HG02870 (cell line): ENCODE results near the gene ASB18.
"Not testable (repeated sequence)": the region's sequence is repeated elsewhere in the genome, so short reads cannot be mapped to it uniquely, and the experiment has no call there.

Experiments
- ATAC-seq: cut with Tn5 transposase; IDR thresholded peaks from one replicate; pipeline ENCODE4 v1.9.1; 2021; ENCODE audit warnings: mild to moderate bottlenecking, moderate library complexity; ENCODE audit not compliant: unreplicated experiment

The ASB18 gene

GRCh38 chr2:236264256-236264655 is at the start of gene ASB18:
Gene ASB18, minus strand, starts transcription at chr2:236264406. Its CDS starts 61 bp downstream, at chr2:236264345.
- ATAC-seq: no peak

- no peak for ATAC-seq
Measured at GRCh38 chr2:236311286-236311685, 47.1 kb upstream of the ASB18 start.

GRCh38 chr2:236309669-236310029 is 45.4 kb upstream of the ASB18 start:
- ATAC-seq: no peak

- no peak for ATAC-seq
Measured at GRCh38 chr2:236308855-236309668, 44.9 kb upstream of the ASB18 start.

- no peak for ATAC-seq
Measured at GRCh38 chr2:236307641-236308040, 43.4 kb upstream of the ASB18 start.

GRCh38 chr2:236306825-236307540 is 42.8 kb upstream of the ASB18 start:
- ATAC-seq: no peak

GRCh38 chr2:236305964-236306605 is 41.9 kb upstream of the ASB18 start:
- no peak for ATAC-seq

- no peak for ATAC-seq
Measured at GRCh38 chr2:236305531-236305930, 41.3 kb upstream of the ASB18 start.

GRCh38 chr2:236303935-236304334 is 39.7 kb upstream of the ASB18 start:
- no peak for ATAC-seq

- ATAC-seq: no peak
Measured at GRCh38 chr2:236302555-236302954, 38.3 kb upstream of the ASB18 start.

GRCh38 chr2:236298924-236299475 is 34.8 kb upstream of the ASB18 start:
- no peak for ATAC-seq

- ATAC-seq: no peak
Measured at GRCh38 chr2:236295481-236295880, 31.3 kb upstream of the ASB18 start.

GRCh38 chr2:236294647-236295046 is 30.4 kb upstream of the ASB18 start:
- ATAC-seq: no peak

- no peak for ATAC-seq
Measured at GRCh38 chr2:236293241-236293810, 29.1 kb upstream of the ASB18 start.

- ATAC-seq: no peak
Measured at GRCh38 chr2:236291911-236292310, 27.7 kb upstream of the ASB18 start.

- no peak for ATAC-seq
Measured at GRCh38 chr2:236291476-236291875, 27.3 kb upstream of the ASB18 start.

- no peak for ATAC-seq
Measured at GRCh38 chr2:236290742-236291425, 26.7 kb upstream of the ASB18 start.

- no peak for ATAC-seq
Measured at GRCh38 chr2:236289766-236290462, 25.7 kb upstream of the ASB18 start.

- ATAC-seq: not testable (repeated sequence)
Measured at GRCh38 chr2:236288373-236288772, 24.2 kb upstream of the ASB18 start.

GRCh38 chr2:236287656-236288055 is 23.4 kb upstream of the ASB18 start:
- no peak for ATAC-seq
